Measurements from ENCODE around the gene TBC1D1.

DNA sequence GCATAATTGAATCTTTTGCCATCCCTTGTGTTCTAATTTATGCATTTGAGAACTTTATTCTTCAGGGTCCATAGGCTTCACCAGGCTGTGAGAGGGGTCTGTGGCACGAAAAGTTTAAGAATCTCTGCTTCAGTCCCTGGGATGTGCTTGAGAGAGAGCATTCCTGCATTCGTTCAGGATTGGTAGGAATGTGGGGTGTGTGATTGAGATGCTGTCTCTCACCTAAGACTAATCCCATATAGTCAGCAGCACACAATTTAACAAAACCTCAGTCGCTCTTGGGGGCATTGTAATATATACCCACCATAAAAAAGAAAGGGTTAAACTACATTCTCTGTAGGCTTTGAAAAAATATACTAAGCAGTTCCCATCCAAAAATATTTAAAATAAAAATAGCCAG is 111.0 kb downstream of the TBC1D1 start:
- TF ChIP-seq CTCF (IDR thresholded peaks at IDR 0.05) = no peak
- no peak for TF ChIP-seq POLR2A (IDR thresholded peaks at IDR 0.05)

Measured in body of pancreas (tissue), 4 donors.